ENCODE measurements around the gene ODAD4.

The ODAD4 gene

DNA sequence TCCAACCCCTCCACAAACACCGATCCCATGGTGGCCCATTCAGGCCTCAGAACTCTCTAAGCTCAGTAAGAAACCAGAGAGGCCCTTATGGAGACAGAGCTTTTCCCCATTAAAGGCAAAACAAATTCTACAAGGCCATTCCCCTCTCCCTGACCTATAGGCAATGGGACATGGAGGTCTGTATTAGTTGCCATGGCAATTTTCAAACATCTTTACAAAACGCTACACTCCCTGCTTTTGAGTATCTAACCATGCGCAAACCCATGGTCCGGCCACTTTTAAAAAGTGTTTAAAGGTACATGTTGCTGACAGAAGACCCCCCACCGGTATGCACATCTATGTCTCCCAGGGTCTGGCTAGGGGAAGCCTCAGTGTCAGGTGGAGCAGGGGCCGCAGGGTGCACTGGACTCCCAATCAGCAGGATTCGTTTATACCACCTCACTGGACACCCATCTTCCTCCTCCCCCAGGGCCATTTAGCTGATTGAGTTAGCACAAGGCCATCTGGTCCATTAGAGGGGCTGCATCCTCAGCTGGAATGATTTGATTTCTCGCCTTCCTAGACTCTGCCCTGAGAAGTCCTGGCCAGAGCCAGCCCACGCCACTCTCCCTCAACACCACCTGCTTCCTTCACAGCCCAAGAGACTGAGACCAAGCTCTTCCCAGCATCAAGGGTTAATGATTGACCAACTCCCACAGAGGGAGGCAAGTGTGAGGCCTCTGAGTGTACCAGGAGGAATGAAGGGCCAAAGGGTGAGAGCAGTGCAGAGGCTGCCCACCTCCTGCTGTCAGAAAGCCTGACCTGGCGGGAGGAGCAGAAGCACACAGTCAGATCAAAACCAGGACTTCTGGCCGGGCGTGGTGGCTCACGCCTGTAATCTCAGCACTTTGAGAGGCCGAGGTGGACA, 22.5 kb upstream of the ODAD4 start (continued):
- TF ChIP-seq, protein P1, sequence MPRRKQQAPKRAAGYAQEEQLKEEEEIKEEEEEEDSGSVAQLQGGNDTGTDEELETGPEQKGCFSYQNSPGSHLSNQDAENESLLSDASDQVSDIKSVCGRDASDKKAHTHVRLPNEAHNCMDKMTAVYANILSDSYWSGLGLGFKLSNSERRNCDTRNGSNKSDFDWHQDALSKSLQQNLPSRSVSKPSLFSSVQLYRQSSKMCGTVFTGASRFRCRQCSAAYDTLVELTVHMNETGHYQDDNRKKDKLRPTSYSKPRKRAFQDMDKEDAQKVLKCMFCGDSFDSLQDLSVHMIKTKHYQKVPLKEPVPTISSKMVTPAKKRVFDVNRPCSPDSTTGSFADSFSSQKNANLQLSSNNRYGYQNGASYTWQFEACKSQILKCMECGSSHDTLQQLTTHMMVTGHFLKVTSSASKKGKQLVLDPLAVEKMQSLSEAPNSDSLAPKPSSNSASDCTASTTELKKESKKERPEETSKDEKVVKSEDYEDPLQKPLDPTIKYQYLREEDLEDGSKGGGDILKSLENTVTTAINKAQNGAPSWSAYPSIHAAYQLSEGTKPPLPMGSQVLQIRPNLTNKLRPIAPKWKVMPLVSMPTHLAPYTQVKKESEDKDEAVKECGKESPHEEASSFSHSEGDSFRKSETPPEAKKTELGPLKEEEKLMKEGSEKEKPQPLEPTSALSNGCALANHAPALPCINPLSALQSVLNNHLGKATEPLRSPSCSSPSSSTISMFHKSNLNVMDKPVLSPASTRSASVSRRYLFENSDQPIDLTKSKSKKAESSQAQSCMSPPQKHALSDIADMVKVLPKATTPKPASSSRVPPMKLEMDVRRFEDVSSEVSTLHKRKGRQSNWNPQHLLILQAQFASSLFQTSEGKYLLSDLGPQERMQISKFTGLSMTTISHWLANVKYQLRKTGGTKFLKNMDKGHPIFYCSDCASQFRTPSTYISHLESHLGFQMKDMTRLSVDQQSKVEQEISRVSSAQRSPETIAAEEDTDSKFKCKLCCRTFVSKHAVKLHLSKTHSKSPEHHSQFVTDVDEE (CRISPR knock-in tag; IDR thresholded peaks at IDR 0.05) = no peak; the same call in 1 of the 2 replicates
- TF ChIP-seq, protein P2, sequence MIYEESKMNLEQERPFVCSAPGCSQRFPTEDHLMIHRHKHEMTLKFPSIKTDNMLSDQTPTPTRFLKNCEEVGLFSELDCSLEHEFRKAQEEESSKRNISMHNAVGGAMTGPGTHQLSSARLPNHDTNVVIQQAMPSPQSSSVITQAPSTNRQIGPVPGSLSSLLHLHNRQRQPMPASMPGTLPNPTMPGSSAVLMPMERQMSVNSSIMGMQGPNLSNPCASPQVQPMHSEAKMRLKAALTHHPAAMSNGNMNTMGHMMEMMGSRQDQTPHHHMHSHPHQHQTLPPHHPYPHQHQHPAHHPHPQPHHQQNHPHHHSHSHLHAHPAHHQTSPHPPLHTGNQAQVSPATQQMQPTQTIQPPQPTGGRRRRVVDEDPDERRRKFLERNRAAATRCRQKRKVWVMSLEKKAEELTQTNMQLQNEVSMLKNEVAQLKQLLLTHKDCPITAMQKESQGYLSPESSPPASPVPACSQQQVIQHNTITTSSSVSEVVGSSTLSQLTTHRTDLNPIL (CRISPR knock-in tag; IDR thresholded peaks at IDR 0.05; ENCODE audit: low read depth) = no peak
- TF ChIP-seq OSR1 (CRISPR knock-in tag; IDR thresholded peaks at IDR 0.05) (no peak), ARNTL (CRISPR knock-in tag; IDR thresholded peaks at IDR 0.05; ENCODE audit: borderline replicate concordance, low read depth) (no peak), ZNF70 (CRISPR knock-in tag; IDR thresholded peaks at IDR 0.05) (no peak), CSDC2 (CRISPR knock-in tag; IDR thresholded peaks at IDR 0.05) (no peak), ZFP3 (CRISPR knock-in tag; IDR thresholded peaks at IDR 0.05) (no peak), ZFP30 (CRISPR knock-in tag; IDR thresholded peaks at IDR 0.05) (no peak), TCF4 (CRISPR knock-in tag; IDR thresholded peaks at IDR 0.05; ENCODE audit: borderline replicate concordance) (peak; percentile 86), ISL1 (CRISPR knock-in tag; IDR thresholded peaks at IDR 0.05) (peak; percentile 48), ZC3H10 (CRISPR knock-in tag; IDR thresholded peaks at IDR 0.05) (no peak)
- TF ChIP-seq, protein P3, sequence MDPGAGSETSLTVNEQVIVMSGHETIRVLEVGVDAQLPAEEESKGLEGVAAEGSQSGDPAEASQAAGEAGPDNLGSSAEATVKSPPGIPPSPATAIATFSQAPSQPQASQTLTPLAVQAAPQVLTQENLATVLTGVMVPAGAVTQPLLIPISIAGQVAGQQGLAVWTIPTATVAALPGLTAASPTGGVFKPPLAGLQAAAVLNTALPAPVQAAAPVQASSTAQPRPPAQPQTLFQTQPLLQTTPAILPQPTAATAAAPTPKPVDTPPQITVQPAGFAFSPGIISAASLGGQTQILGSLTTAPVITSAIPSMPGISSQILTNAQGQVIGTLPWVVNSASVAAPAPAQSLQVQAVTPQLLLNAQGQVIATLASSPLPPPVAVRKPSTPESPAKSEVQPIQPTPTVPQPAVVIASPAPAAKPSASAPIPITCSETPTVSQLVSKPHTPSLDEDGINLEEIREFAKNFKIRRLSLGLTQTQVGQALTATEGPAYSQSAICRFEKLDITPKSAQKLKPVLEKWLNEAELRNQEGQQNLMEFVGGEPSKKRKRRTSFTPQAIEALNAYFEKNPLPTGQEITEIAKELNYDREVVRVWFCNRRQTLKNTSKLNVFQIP (CRISPR knock-in tag; IDR thresholded peaks at IDR 0.05; ENCODE audit: borderline replicate concordance, low read depth) = no peak

DNA sequence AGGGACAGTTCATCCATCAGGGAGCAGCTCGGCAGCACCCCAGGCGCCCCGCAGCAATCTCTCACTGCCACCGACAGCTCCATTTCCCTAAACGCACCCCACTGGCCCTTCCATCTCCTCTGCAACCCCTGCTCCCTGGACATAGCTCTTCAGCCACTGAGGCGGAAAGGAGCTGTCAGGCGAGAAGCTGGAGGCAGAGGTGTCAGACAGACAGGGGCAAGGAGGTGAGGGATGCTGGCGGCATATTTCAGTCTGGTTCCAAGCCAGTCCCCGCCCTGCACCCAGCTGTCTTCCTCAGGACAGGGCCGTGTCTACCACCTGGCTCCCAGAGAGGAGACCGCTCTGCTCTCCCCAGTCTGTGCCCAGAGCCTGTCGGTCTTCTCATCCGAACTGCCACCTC, 21.3 kb upstream of the ODAD4 start:
- TF ChIP-seq, protein P4, sequence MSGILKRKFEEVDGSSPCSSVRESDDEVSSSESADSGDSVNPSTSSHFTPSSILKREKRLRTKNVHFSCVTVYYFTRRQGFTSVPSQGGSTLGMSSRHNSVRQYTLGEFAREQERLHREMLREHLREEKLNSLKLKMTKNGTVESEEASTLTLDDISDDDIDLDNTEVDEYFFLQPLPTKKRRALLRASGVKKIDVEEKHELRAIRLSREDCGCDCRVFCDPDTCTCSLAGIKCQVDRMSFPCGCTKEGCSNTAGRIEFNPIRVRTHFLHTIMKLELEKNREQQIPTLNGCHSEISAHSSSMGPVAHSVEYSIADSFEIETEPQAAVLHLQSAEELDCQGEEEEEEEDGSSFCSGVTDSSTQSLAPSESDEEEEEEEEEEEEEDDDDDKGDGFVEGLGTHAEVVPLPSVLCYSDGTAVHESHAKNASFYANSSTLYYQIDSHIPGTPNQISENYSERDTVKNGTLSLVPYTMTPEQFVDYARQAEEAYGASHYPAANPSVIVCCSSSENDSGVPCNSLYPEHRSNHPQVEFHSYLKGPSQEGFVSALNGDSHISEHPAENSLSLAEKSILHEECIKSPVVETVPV (CRISPR knock-in tag; IDR thresholded peaks at IDR 0.05) = no peak
- TF ChIP-seq, protein P3 (CRISPR knock-in tag; IDR thresholded peaks at IDR 0.05; ENCODE audit: borderline replicate concordance, low read depth) = no peak
- TF ChIP-seq TOX (CRISPR knock-in tag; IDR thresholded peaks at IDR 0.05; ENCODE audit: borderline replicate concordance) (no peak), TCF4 (CRISPR knock-in tag; IDR thresholded peaks at IDR 0.05; ENCODE audit: borderline replicate concordance) (no peak), OSR1 (CRISPR knock-in tag; IDR thresholded peaks at IDR 0.05) (no peak), SNAI2 (CRISPR knock-in tag; IDR thresholded peaks at IDR 0.05) (no peak), ZC3H10 (CRISPR knock-in tag; IDR thresholded peaks at IDR 0.05) (no peak), PPARA (CRISPR knock-in tag; IDR thresholded peaks at IDR 0.05; ENCODE audit: borderline replicate concordance) (no peak), ZNF8 (CRISPR knock-in tag; IDR thresholded peaks at IDR 0.05) (no peak), ZFP30 (CRISPR knock-in tag; IDR thresholded peaks at IDR 0.05) (no peak), RARB (CRISPR knock-in tag; IDR thresholded peaks at IDR 0.05) (no peak)
- TF ChIP-seq, protein P5, sequence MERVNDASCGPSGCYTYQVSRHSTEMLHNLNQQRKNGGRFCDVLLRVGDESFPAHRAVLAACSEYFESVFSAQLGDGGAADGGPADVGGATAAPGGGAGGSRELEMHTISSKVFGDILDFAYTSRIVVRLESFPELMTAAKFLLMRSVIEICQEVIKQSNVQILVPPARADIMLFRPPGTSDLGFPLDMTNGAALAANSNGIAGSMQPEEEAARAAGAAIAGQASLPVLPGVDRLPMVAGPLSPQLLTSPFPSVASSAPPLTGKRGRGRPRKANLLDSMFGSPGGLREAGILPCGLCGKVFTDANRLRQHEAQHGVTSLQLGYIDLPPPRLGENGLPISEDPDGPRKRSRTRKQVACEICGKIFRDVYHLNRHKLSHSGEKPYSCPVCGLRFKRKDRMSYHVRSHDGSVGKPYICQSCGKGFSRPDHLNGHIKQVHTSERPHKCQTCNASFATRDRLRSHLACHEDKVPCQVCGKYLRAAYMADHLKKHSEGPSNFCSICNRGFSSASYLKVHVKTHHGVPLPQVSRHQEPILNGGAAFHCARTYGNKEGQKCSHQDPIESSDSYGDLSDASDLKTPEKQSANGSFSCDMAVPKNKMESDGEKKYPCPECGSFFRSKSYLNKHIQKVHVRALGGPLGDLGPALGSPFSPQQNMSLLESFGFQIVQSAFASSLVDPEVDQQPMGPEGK (CRISPR knock-in tag; IDR thresholded peaks at IDR 0.05; ENCODE audit: borderline replicate concordance) = no peak
- ATAC-seq = no peak
